HG03066 (cell line): Measurements from ENCODE around the gene AGPAT4.
A peak's percentile ranks its signal among the peaks of the same experiment; 100 is the strongest.

ENCODE experiments used
- ATAC-seq: cut with Tn5 transposase; IDR thresholded peaks from one replicate; pipeline ENCODE4 v1.9.1; 2021; ENCODE audit warnings: low read depth; ENCODE audit not compliant: unreplicated experiment

AGPAT4 gene

GRCh38 chr6:161284653-161285052 is 10.8 kb upstream of the AGPAT4 start:
- no peak for ATAC-seq

DNA sequence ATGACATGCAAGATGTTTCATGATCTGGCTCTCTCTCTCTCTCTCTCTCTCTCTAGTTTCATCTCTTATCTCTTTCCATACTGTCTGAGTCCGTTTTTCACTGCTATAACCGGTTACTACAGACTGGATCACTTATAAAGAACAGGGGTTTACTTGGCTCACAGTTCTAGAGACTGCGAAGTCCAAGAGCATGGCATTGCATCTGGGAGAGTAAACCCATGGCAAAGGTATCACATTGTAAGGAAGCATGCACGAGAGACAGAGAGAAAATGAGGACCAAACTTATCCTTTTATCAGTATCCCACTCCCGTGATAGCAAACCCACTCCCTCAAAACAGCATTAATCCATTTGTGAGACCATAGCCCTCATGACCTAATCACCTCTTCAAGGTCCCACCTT is 7.2 kb upstream of the AGPAT4 start:
- no peak for ATAC-seq

- ATAC-seq = no peak
Observed at GRCh38 chr6:161279677-161280415, 6.0 kb upstream of the AGPAT4 start.

GRCh38 chr6:161276605-161277155 is 2.8 kb upstream of the AGPAT4 start:
- ATAC-seq = no peak

GRCh38 chr6:161274898-161275297 is 1.0 kb upstream of the AGPAT4 start:
- ATAC-seq = no peak

DNA sequence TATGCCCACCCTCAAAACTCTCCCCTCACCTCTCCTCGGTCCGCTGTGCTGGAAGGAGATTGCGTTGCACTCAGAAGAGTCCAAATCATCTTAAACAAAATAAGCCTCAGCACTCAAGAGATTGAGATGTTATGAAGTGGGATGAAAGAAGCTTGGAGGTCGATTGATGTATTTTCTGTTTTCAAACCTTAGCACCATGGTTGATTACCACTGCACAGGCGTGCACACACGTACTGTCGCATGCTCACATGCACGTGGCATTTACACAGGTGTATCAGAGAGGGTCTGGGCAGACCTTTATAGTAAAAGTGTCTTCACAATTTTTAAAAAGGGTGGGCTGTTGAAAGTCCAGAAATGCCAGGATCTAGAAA is 612 bp upstream of the AGPAT4 start:
- no peak for ATAC-seq

DNA sequence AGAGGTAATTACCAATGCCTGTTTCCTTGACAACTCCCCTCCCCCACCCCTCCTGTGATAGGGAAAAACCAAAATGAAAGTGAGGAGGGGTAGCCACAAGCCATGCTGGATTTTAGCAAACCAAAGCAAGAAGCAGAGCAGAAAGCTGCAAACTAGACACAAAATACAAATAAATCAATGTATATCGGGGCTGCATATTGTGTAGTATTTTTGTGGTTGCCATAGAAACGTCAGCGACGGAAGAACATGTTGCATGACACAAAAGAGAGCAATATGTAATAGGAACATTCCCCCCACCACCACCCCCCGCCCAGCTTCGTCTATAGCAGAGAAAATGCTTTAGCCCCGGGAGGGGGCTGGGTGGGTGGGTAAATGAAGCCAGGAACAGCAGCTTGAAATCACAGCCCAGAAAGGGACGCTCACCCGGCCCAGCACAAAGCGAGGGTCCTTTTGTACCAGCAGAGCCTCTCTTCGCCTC is 548 bp downstream of the AGPAT4 start:
- ATAC-seq = peak; percentile 3

DNA sequence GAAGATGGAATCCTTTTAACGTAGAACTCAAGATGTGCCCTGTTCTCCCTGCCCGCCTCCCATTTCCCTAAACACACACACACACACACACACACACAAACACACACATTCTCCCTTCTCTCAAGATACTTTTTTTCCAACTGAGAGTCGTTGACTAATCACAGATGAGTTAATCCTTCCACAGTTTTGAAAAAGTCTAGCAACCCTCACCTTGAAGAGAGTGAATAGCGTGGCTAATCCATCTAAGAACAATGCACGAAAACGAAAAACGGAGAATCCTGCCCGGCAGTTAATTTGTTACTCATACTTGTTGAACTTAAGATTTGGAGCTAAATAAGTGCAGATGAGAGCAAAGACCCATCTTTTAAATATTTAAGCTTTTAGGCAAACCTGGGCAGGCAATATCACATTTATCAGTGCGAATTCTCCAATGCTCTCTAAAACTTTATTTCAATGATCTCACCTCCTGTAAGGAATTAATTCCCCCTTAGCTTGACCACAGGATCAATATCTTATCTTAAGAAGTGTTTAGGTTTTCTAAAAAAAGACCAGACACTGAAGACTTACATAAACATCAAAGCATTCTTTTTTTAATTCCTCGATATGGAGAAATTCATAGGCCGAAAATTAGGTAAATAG is 1.1 kb downstream of the AGPAT4 start:
- no peak for ATAC-seq

DNA sequence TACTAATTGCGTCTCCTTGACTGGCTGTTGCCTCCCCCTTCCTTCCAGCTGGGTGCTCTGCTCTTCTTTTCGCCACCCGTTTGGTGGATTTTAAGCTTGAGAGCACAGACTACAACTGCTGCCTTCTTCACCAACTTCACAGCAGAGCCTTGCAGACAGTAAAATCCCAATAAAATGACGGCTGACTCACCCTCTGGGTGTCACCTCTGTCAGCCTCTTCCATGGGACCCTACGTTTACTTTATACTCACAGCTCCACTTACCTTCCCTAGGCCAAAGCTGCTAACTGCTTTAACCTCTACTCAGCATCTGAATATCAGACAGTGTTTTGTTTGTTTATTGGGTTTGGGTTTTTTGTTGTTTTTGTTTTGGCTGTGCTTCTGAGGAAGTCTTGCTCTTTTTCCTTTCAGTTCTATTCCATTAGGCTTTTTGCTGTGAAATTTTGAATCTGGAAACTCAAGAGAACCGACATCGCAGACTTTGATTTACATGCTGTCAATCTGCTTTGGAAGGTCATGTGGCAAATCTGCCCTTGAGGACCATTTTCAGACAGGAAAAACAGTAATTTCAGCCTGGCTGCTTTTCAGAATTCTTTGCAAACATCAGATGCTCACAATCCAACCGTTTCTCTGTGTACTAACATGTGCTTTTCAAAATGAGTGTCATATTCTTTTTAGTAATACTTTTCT is 2.4 kb downstream of the AGPAT4 start:
- no peak for ATAC-seq

- ATAC-seq = no peak
Observed at GRCh38 chr6:161270116-161270515, 3.7 kb downstream of the AGPAT4 start.

DNA sequence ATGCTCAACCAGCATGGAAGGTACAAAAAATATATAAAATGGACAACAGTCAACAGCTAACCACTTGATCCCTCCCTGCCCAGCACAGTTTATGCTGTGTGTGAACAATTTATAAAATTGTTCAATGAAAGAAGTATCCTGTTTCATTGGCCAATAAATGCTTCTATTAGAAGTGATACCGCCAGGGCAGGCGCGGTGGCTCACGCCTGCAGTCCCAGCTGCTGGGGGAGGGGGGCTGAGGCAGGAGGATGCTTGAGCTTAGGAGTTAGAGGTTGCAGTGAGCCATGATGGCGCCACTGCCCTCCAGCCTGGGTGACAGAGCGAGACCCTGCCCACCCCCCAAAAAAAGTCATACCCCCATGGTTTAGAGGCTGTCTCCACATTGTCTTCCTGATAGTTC is 4.6 kb downstream of the AGPAT4 start:
- ATAC-seq = no peak

GRCh38 chr6:161268531-161269210 is 5.2 kb downstream of the AGPAT4 start:
- no peak for ATAC-seq

DNA sequence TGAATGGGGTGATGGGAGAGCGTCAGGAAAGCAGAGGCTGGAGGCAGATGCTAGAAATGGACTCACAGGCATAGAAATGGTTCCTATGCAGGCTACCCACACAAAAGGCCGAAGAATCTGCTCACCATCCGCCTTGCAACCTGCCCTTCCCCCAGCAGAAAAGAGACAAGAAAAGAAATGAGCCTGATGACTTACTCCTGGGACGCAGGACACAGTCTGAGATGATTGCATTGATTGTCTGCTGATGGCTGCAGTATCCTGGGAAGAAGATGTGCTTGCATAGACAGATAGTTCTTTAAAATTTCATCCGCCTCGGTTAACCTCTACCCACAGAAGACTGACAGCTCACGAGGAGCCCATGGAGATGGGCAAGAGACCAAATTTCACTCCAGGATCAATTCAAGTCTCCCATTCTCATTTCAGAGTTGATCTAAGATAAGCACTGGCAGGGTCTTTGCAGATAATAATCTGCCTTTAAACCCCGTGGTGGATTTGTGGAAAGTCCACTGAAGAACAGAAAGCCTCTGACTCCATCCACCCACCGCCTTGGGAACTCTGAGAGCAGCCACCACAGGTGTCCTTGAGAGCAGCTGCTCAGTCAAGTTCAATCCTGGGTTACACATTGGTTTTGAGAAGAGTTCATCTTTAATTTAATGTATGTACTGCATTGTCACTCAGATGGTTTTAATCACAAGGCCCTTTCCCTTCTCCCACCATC is 7.2 kb downstream of the AGPAT4 start:
- no peak for ATAC-seq

GRCh38 chr6:161265975-161266374 is 7.9 kb downstream of the AGPAT4 start:
- no peak for ATAC-seq

GRCh38 chr6:161265554-161265953 is 8.3 kb downstream of the AGPAT4 start:
- ATAC-seq = no peak

DNA sequence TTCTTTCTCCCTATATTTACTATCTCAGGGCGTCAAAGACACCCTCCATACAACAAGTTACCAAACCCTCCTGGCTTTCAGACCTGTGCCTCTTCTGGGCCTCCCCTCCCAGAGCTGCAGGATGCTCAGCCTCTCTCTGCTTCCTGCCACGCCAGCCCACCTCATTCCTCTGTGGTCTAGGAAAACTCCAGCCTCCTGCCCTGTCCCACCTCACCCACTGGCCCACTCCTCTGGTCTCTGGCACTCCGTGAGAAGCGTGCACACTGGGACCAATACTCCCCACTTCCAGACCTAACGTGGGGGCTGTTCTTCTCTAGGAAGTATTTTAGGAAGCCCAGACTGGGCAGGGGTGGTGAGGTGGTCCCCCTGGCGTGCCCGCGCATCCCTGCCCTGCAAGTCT is 9.7 kb downstream of the AGPAT4 start:
- no peak for ATAC-seq

GRCh38 chr6:161261816-161262215 is 12.0 kb downstream of the AGPAT4 start:
- no peak for ATAC-seq

DNA sequence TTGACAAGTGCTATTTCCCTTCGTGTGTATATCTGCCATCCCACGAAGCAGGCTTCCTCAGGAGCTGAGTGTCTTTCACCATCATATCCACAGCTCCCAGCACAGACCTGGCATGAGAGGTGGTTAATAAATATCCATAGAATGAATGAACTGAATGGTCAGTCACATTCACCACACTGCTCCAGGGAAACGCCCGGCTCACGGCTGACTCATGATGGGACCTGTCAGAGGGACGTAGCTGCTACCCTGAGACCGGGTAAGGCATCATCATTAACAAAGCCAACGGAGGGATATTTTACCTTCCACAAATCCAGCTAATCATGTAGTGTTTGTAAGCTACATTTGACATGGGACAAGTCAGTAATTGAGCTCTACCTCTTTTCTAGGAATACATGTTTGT is 12.5 kb downstream of the AGPAT4 start:
- no peak for ATAC-seq

DNA sequence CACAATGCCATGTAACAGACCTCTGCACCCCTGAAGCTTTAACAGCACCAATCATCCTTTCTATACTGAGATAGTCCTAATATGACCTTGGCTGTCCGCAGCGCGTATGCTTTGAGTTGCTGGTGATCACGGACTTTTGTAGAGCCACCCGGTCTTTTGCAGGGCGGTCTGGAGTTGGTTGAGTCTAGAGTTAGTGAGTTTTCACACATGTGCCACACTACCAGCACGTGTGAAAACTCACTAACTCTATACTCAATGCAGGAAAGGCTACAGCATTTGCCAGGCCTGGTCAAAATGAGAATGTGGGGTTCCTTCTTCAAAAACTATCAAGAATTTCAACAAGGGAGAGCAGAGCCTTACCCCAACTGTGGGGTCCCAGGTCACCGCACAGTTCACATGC is 14.6 kb downstream of the AGPAT4 start:
- no peak for ATAC-seq

DNA sequence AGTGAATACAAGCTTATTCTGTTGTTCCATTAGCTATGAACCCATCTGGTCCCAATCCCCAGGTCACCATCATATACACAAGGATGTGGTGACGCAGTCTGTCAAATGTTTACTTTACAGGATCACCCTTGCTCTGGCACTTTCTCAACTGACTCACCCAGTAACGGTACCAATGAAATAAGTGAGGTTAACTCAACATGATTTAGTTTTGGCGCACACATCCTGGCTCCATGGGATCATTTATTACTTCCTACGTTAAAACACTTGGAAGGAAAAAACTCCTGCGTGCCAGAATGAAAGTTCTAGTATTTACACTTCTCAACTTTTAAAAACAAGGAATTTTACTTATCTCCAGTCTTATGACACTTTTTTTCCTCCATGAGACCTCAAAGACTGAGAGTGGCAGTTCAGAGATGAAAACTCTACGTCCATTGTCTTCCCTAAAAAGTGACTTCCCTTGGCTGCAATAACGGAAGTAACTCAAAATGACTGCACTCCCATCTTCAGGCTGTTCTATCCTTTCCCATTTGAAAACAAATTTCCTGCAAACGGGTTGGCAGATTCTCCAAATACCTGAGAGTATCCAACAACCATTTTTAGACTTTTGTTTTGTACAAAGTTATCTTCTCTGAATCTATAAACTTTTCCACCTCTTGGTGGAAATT is 15.9 kb downstream of the AGPAT4 start:
- no peak for ATAC-seq
